A673 (cell line): ENCODE measurements around the gene EFCAB6. TPM values are rescaled to one million over a fixed set of nuclear protein-coding genes. Genes with fewer than 3 reads are reported as not detected.

Experiments
- BruUV-seq: library from RNA; stranded (reverse); fragments of 400-500 nt; replicated peaks from 2 replicates; lab custom pipeline; 2021; lab: Mats Ljungman, UMichigan
- CTCF ChIA-PET: fragments of 300-600 bp; sonication (Branson Sonifier 250); formaldehyde crosslinking; loops from one replicate; lab custom pipeline; 2022; ENCODE audit warnings: antibody characterized with exemption; lab: Charles Lee
- POLR2A ChIA-PET: fragments of 300-600 bp; sonication (Branson Sonifier 250); formaldehyde crosslinking; loops from one replicate; lab custom pipeline; 2022; ENCODE audit warnings: antibody characterized with exemption; ENCODE audit not compliant: low non-redundant PET; lab: Charles Lee
- DNase-seq: peaks from one replicate; pipeline ENCODE4 v3.0.0-alpha.2; 2015; ENCODE audit warnings: low spot score
- H3K27ac ChIP-seq: fragments of 200-600 bp; sonication (generic); 2 replicates; pipeline ENCODE4 v1.5.1; 2016; ENCODE audit warnings: mixed run types, low read depth, mild to moderate bottlenecking, mixed read lengths, antibody characterized with exemption, low read length; ENCODE audit not compliant: poor library complexity, severe bottlenecking
- H3K27me3 ChIP-seq: fragments of 200-600 bp; sonication (generic); replicated peaks from 2 replicates; pipeline ENCODE4 v1.6.1; 2017; ENCODE audit warnings: mixed run types, low read depth, mild to moderate bottlenecking, mixed read lengths, antibody characterized with exemption, low read length; ENCODE audit not compliant: insufficient read depth, poor library complexity
- H3K36me3 ChIP-seq: fragments of 200-600 bp; sonication (generic); 2 replicates; pipeline ENCODE4 v1.6.1; 2016; ENCODE audit warnings: mixed run types, mild to moderate bottlenecking, mixed read lengths, antibody characterized with exemption, low read length; ENCODE audit not compliant: insufficient read depth, poor library complexity, severe bottlenecking
- H3K4me1 ChIP-seq: fragments of 200-600 bp; sonication (generic); 2 replicates; pipeline ENCODE4 v1.6.1; 2017; ENCODE audit warnings: mixed run types, mild to moderate bottlenecking, mixed read lengths, antibody characterized with exemption, low read length; ENCODE audit not compliant: insufficient read depth, poor library complexity, severe bottlenecking
- H3K4me3 ChIP-seq: fragments of 200-600 bp; sonication (generic); 2 replicates; pipeline ENCODE4 v1.5.1; 2016; ENCODE audit warnings: low read depth, mixed run types, mild to moderate bottlenecking, mixed read lengths, low read length; ENCODE audit not compliant: poor library complexity, severe bottlenecking
- H3K9me3 ChIP-seq: fragments of 200-600 bp; sonication (generic); 2 replicates; pipeline ENCODE4 v1.6.1; 2016; ENCODE audit warnings: mixed run types, low read depth, mild to moderate bottlenecking, mixed read lengths, antibody characterized with exemption, low read length; ENCODE audit not compliant: poor library complexity, severe bottlenecking
- EZH2 ChIP-seq: fragments of 200-600 bp; sonication (generic); IDR thresholded peaks from 2 replicates; pipeline ENCODE4 v1.6.1; 2017; ENCODE audit warnings: borderline replicate concordance, low read depth, mild to moderate bottlenecking, mixed read lengths, antibody characterized with exemption, low read length; ENCODE audit not compliant: poor library complexity, severe bottlenecking
- intact Hi-C: fragments of 100-400 bp; cut with micrococcal nuclease; formaldehyde crosslinking; loops from one replicate; pipeline ENCODE4 v1.10.0; 2022; ENCODE audit not compliant: unreplicated experiment
- total RNA-seq: library from RNA; stranded (reverse); gene quantifications from 2 replicates; pipeline ENCODE4 v1.2.3, GENCODE V29; 2021
- TF ChIP-seq, protein P1 (sequence below): fragments of 300-800, 200-600 bp; sonication (generic); conservative IDR thresholded peaks from 2 replicates; pipeline ENCODE4 v1.5.1; 2017; ENCODE audit warnings: low read depth, mild to moderate bottlenecking, antibody characterized with exemption, low read length, moderate library complexity, mixed read lengths

The EFCAB6 gene
- total RNA-seq, 1 experiment from 2014 or later: 0.41 TPM

GRCh38 chr22:43535336-43535735 lies 276.8 kb downstream of the EFCAB6 start:
- intact Hi-C loops: no loop called here
- Histone ChIP-seq H3K4me3 (no peak overlapping the region), H3K36me3 (no peaks in the 10 kb centered on the region), H3K9me3 (no peaks in the 10 kb centered on the region), H3K27ac (no peak overlapping the region), H3K4me1 (peaks cover 5% of the 10 kb centered on the region), H3K27me3 (no peaks in the 10 kb centered on the region)
- ChIA-PET POLR2A (no interaction called here), CTCF (no interaction called here)
- no peak for DNase-seq
- TF ChIP-seq EZH2: no peak
- TF ChIP-seq, protein P1, sequence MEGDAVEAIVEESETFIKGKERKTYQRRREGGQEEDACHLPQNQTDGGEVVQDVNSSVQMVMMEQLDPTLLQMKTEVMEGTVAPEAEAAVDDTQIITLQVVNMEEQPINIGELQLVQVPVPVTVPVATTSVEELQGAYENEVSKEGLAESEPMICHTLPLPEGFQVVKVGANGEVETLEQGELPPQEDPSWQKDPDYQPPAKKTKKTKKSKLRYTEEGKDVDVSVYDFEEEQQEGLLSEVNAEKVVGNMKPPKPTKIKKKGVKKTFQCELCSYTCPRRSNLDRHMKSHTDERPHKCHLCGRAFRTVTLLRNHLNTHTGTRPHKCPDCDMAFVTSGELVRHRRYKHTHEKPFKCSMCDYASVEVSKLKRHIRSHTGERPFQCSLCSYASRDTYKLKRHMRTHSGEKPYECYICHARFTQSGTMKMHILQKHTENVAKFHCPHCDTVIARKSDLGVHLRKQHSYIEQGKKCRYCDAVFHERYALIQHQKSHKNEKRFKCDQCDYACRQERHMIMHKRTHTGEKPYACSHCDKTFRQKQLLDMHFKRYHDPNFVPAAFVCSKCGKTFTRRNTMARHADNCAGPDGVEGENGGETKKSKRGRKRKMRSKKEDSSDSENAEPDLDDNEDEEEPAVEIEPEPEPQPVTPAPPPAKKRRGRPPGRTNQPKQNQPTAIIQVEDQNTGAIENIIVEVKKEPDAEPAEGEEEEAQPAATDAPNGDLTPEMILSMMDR: no peak
- no TSS peak for BruUV-seq

GRCh38 chr22:43534916-43535315 lies 277.2 kb downstream of the EFCAB6 start:
- no TSS peak for BruUV-seq
- DNase-seq: no peak

DNA sequence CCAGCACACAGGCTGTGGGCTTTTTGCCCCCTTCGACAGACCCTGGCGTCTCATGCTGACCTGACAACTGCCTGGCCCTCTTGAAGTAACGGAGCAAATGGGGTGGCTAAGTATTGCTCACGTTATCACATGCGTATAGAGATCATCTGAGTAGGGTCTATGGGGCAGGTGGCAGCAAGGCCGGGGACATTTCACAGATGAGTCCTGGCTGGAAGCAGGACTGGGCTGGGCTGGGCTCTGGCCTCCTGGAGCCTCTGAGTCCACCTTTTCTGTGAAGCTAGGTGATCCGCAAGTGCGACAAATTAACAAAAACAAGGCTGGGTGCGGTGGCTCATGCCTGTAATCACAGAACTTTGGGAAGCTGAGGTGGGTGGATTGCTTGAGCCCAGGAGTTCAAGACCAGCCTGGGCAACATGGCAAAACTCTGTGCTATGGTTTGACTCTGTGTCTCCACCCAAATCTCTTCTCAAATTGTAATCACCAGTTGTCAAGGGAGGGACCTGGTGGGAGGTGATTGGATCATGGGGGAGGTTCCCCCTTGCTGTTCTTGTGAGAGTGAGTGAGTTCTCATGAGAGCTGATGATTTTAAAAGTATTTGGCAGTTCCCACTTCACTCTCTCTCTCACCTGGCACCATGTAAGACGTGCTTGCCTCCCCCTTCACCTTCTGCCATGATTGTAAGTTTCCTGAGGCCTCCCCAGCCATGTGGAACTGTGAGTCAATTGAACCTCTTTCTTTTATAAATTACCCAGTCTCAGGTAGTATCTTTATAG lies 278.3 kb downstream of the EFCAB6 start:
- ChIA-PET POLR2A (no interaction called here), CTCF (no interaction called here)
- Histone ChIP-seq H3K36me3 (no peaks in the 10 kb centered on the region), H3K4me3 (no peak overlapping the region), H3K9me3 (peaks cover 9% of the 10 kb centered on the region), H3K27ac (no peak overlapping the region), H3K27me3 (no peaks in the 10 kb centered on the region), H3K4me1 (peaks cover 6% of the 10 kb centered on the region)
- TF ChIP-seq EZH2: no peak
- TF ChIP-seq, protein P1: no peak
- no peak for DNase-seq
- no TSS peak for BruUV-seq
- intact Hi-C loops: no loop called here

More at GRCh38 chr22:43534916-43535315, 277.2 kb downstream of the EFCAB6 start:
- Histone ChIP-seq H3K9me3 (peaks cover under 1% of the 10 kb centered on the region), H3K27ac (no peak overlapping the region), H3K27me3 (no peaks in the 10 kb centered on the region), H3K4me1 (peaks cover 1% of the 10 kb centered on the region), H3K36me3 (no peaks in the 10 kb centered on the region), H3K4me3 (no peak overlapping the region)
- ChIA-PET POLR2A (no interaction called here), CTCF (no interaction called here)
- intact Hi-C loops: no loop called here
- TF ChIP-seq, protein P1: no peak
- TF ChIP-seq EZH2: no peak
